Loucy (cell line): Measurements from ENCODE around the gene PCSK4.
"Not testable (repeated sequence)": the region's sequence is repeated elsewhere in the genome, so short reads cannot be mapped to it uniquely, and the experiment has no call there.

Experiments
- H2AFZ ChIP-seq: fragments of 200-600 bp; sonication (generic); 2 replicates; pipeline ENCODE4 v1.6.0; 2016; ENCODE audit warnings: antibody characterized with exemption, mild to moderate bottlenecking, low read length, moderate library complexity
- H3F3A ChIP-seq: fragments of 200-600 bp; 2 replicates; pipeline ENCODE4 v1.6.0; 2016; ENCODE audit warnings: antibody characterized with exemption, low read depth, mild to moderate bottlenecking
- H3K27me3 ChIP-seq: fragments of 200-600 bp; sonication (generic); 2 replicates; pipeline ENCODE4 v1.6.1; 2014; ENCODE audit warnings: low read length, mild to moderate bottlenecking; ENCODE audit not compliant: insufficient read depth, poor library complexity, severe bottlenecking
- H3K36me3 ChIP-seq: fragments of 200-600 bp; sonication (generic); 2 replicates; pipeline ENCODE4 v1.6.1; 2016; ENCODE audit warnings: low read length; ENCODE audit not compliant: insufficient read depth
- H3K4me1 ChIP-seq: fragments of 200-600 bp; sonication (generic); 2 replicates; pipeline ENCODE4 v1.5.1; 2014; ENCODE audit warnings: low read length, mild to moderate bottlenecking; ENCODE audit not compliant: insufficient read depth, poor library complexity, severe bottlenecking
- H3K4me2 ChIP-seq: fragments of 200-600 bp; sonication (generic); 2 replicates; pipeline ENCODE4 v1.6.0; 2014; ENCODE audit warnings: antibody characterized with exemption, low read length, low read depth, mild to moderate bottlenecking; ENCODE audit not compliant: poor library complexity, severe bottlenecking
- H3K4me3 ChIP-seq: fragments of 200-600 bp; sonication (generic); 2 replicates; pipeline ENCODE4 v1.5.1; 2014; ENCODE audit warnings: low read length, mild to moderate bottlenecking, mixed read lengths; ENCODE audit not compliant: poor library complexity, severe bottlenecking
- H3K79me2 ChIP-seq: fragments of 200-600 bp; sonication (generic); 2 replicates; pipeline ENCODE4 v1.6.1; 2014; ENCODE audit warnings: low read length; ENCODE audit not compliant: insufficient read depth
- H3K9ac ChIP-seq: fragments of 200-600 bp; sonication (generic); 2 replicates; pipeline ENCODE4 v1.6.0; 2014; ENCODE audit warnings: mild to moderate bottlenecking, low read depth, low read length, moderate library complexity; ENCODE audit not compliant: poor library complexity, severe bottlenecking
- H3K9me2 ChIP-seq: fragments of 200-600 bp; sonication (generic); replicated peaks from 2 replicates; pipeline ENCODE4 v1.6.1; 2016; ENCODE audit warnings: low read depth, low read length, mixed read lengths
- H3K9me3 ChIP-seq: fragments of 200-600 bp; sonication (generic); 2 replicates; pipeline ENCODE4 v1.6.1; 2014; ENCODE audit warnings: mild to moderate bottlenecking, antibody characterized with exemption, low read length, low read depth; ENCODE audit not compliant: insufficient read depth
- H4K20me1 ChIP-seq: fragments of 200-600 bp; sonication (generic); 2 replicates; pipeline ENCODE4 v1.6.0; 2014; ENCODE audit warnings: antibody characterized with exemption, low read length, mild to moderate bottlenecking; ENCODE audit not compliant: insufficient read depth, poor library complexity, severe bottlenecking
- CTCF ChIP-seq: fragments of 200-600 bp; sonication (generic); conservative IDR thresholded peaks from 2 replicates; pipeline ENCODE4 v1.5.1; 2014; ENCODE audit warnings: mild to moderate bottlenecking, antibody characterized with exemption, low read length
- EZH2phosphoT487 ChIP-seq: fragments of 200-600 bp; IDR thresholded peaks from 2 replicates; pipeline ENCODE4 v1.6.1; 2018; ENCODE audit warnings: antibody characterized with exemption, mild to moderate bottlenecking, moderate library complexity, borderline replicate concordance

The PCSK4 gene

GRCh38 chr19:1503089-1503924 is 13.2 kb upstream of the PCSK4 start:
- Histone ChIP-seq H3K4me3 (no peak overlapping the region), H3F3A (0 out of 2 replicates have a peak, but pooled peaks cover 2% of the 10 kb centered on the region), H2AFZ (peak overlapping the region; percentile 74), H3K79me2 (no peaks in the 10 kb centered on the region), H3K4me2 (peak overlapping the region; percentile 9), H3K9ac (no peak overlapping the region), H3K9me2 (no peaks in the 10 kb centered on the region), H3K27me3 (no peaks in the 10 kb centered on the region), H3K9me3 (no peaks in the 10 kb centered on the region), H3K36me3 (no peaks in the 10 kb centered on the region), H3K4me1 (peaks cover 5% of the 10 kb centered on the region), H4K20me1 (no peaks in the 10 kb centered on the region)
- TF ChIP-seq CTCF (peak; percentile 73), EZH2phosphoT487 (no peak)

GRCh38 chr19:1502433-1503088 is 12.4 kb upstream of the PCSK4 start:
- Histone ChIP-seq H2AFZ (peak overlapping the region; percentile 74), H3F3A (0 out of 2 replicates have a peak, but pooled peaks cover 2% of the 10 kb centered on the region), H3K4me2 (no peak overlapping the region), H3K9me2 (no peaks in the 10 kb centered on the region), H4K20me1 (no peaks in the 10 kb centered on the region), H3K4me1 (peaks cover 4% of the 10 kb centered on the region), H3K27me3 (no peaks in the 10 kb centered on the region), H3K36me3 (no peaks in the 10 kb centered on the region), H3K9ac (no peak overlapping the region), H3K9me3 (no peaks in the 10 kb centered on the region), H3K4me3 (no peak overlapping the region), H3K79me2 (no peaks in the 10 kb centered on the region)
- TF ChIP-seq EZH2phosphoT487: no peak
- TF ChIP-seq CTCF: no peak

GRCh38 chr19:1501200-1501595 is 11.0 kb upstream of the PCSK4 start:
- H3K27me3 ChIP-seq: no peaks in the 10 kb centered on the region
- no peaks in the 10 kb centered on the region for H3K9me3 ChIP-seq
- no peak overlapping the region for H2AFZ ChIP-seq
- TF ChIP-seq EZH2phosphoT487 (no peak), CTCF (no peak)
- 0 out of 2 replicates have a peak, but pooled peaks cover 2% of the 10 kb centered on the region for H3F3A ChIP-seq
- no peak overlapping the region for H3K4me3 ChIP-seq
- no peaks in the 10 kb centered on the region for H3K79me2 ChIP-seq
- H3K4me2 ChIP-seq: no peak overlapping the region
- H3K9me2 ChIP-seq: no peaks in the 10 kb centered on the region
- no peak overlapping the region for H3K9ac ChIP-seq
- peaks cover 4% of the 10 kb centered on the region for H3K4me1 ChIP-seq
- no peaks in the 10 kb centered on the region for H3K36me3 ChIP-seq
- no peaks in the 10 kb centered on the region for H4K20me1 ChIP-seq

- not testable (repeated sequence) for H3K9ac ChIP-seq, H3K9me3 ChIP-seq, H4K20me1 ChIP-seq, H2AFZ ChIP-seq, H3K27me3 ChIP-seq, H3K79me2 ChIP-seq, H3K36me3 ChIP-seq, H3F3A ChIP-seq, H3K9me2 ChIP-seq, H3K4me3 ChIP-seq, H3K4me2 ChIP-seq, H3K4me1 ChIP-seq
Measured at GRCh38 chr19:1499231-1499630, 9.1 kb upstream of the PCSK4 start.
